GM12875 (cell line): ENCODE results near the gene SEMA7A.
"Not testable (repeated sequence)": the region's sequence is repeated elsewhere in the genome, so short reads cannot be mapped to it uniquely, and the experiment has no call there.

Experiments
- H3K4me3 ChIP-seq: one replicate; pipeline ENCODE4 v1.5.1; 2011; ENCODE audit warnings: low read depth, low read length, control low read depth
- TF ChIP-seq, protein P1 (sequence below): IDR thresholded peaks from 2 replicates; pipeline ENCODE4 v1.5.1; 2011; ENCODE audit warnings: low read depth, mild to moderate bottlenecking, control low read depth, inconsistent platforms, low read length, moderate library complexity, borderline replicate concordance; ENCODE audit not compliant: insufficient read depth

Gene SEMA7A

DNA sequence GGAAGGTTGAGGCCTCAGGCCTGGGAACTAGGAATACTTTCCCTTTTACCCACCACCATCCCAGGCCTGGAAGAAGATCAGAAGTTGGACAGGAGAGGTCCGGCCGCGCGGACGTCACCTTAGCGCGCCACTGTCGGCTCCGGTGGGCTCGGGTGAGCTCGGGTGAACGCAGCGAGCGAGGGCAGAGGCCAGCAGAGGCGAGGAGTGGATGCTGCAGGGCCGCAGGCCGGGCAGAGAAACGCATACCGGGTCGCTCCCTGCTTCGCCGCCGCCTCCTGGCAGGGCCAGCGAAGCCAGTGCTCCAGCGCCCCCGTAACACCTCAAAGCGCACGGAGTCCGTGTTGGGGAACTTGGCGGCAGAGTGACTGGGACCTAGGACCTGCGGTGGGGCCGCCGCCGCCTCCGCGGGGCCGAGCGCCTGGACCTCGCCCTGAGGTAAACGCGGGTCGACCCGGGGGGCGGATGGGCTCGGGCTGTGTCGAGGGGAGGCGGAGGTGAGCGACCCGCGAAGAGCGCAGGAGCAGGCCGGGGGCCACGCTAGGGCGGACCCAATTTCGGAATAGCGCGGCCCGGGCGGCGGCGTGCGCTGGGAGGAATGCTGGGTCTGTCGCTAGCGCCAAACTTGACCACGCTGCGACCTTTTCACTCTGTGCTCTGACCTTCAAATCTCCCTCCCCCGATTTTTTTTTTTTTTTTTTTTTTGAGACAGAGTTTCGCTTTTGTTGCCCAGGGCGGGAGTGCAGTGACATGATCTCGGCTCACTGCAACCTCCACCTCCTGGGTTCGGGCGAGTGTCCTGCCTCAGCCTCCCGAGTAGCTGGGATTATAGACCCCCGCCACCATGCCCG lies 67.9 kb downstream of the SEMA7A start:
- TF ChIP-seq, protein P1, sequence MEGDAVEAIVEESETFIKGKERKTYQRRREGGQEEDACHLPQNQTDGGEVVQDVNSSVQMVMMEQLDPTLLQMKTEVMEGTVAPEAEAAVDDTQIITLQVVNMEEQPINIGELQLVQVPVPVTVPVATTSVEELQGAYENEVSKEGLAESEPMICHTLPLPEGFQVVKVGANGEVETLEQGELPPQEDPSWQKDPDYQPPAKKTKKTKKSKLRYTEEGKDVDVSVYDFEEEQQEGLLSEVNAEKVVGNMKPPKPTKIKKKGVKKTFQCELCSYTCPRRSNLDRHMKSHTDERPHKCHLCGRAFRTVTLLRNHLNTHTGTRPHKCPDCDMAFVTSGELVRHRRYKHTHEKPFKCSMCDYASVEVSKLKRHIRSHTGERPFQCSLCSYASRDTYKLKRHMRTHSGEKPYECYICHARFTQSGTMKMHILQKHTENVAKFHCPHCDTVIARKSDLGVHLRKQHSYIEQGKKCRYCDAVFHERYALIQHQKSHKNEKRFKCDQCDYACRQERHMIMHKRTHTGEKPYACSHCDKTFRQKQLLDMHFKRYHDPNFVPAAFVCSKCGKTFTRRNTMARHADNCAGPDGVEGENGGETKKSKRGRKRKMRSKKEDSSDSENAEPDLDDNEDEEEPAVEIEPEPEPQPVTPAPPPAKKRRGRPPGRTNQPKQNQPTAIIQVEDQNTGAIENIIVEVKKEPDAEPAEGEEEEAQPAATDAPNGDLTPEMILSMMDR: no peak
- peak overlapping the region; percentile 41 for H3K4me3 ChIP-seq

DNA sequence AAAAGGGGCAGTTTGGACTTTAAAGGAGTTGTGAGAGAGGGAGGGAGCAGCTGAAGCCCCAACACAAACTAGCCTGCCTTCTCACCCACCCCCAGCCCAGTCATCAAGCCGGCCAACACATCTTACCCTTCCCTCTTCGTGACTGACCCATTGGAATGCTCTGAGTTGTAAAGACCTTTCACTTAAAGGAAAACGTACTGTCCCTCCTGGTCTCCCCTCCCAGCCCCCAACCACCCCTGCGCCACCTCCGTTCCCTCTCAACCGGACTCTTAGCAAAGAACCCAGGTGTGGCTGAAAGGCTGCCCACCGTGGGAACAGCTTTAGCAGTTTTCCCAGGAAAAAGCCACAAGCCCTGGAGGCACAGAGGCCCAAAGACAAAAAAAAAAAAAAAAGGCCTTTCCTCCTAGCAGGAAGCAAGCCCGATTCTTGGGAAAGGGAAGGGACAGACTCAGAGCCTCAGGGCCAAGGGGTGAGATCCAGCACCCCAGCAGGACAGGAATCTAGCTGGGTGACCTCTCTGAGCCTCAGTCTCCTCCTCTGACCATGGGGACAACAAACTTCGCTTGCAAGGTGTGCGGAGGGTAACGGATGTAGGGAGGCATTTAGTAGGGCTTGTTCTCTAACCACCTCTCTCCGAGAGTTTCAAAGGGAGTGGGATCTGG lies 68.7 kb downstream of the SEMA7A start:
- TF ChIP-seq, protein P1: no peak
- H3K4me3 ChIP-seq: no peak overlapping the region

DNA sequence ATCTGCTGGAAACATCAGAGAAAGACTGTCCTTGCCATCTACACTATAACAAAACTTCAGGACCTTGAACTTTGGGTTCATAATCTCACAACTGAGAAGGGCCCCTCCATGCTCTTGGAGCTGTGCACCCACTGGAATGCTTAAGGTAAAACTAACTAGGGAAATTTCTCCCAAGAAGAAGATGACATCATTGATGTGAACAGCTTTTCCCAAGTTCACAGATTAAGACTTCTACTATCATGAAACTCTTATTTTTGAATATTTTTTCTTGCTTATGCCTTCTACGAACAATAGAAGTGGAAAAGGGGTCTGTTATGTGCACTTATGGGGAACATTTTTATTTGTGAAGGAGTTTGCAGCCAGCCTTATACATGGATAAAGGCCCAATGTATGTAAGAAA lies 71.3 kb downstream of the SEMA7A start:
- TF ChIP-seq, protein P1: no peak
- no peak overlapping the region for H3K4me3 ChIP-seq

DNA sequence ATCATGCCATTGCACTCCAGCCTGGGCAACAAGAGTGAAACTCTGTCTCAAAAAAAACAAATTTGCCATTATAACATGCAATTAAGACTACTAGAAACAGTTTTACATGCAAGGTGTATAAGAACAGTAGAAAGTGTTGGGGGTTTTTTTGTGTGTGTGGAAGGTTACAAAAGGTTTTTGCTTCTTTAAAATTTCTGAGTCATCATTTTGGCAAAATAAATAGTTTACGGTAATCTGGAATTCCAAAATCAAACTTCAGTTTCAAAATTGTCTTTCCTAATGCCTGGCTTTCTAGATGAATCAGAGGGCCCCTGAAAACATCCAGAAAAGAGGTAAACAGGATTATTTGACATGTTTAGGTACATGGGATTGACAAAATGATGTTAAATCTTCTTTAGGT lies 72.9 kb downstream of the SEMA7A start:
- not testable (repeated sequence) for H3K4me3 ChIP-seq

DNA sequence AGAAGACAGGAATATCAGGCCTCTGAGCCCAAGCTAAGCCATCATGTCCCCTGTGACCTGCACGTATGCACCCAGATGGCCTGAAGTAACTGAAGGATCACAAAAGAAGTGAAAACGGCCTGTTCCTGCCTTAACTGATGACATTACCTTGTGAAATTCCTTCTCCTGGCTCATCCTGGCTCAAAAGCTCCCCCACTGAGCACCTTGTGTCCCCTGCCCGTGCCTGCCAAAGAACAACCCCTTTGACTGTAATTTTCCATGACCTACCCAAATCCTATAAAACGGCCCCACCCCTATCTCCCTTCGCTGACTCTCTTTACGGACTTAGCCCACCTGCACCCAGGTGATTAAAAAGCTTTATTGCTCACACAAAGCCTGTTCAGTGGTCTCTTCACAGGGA lies 74.4 kb downstream of the SEMA7A start:
- not testable (repeated sequence) for H3K4me3 ChIP-seq
